IPS DF 4.7 (cell line): ENCODE results near the gene NTSR1.

Experiments used
- DNase-seq: peaks from one replicate; pipeline ENCODE4 v3.0.0-alpha.2; 2013; ENCODE audit warnings: low spot score; ENCODE audit errors: extremely low read depth

The NTSR1 gene

DNA sequence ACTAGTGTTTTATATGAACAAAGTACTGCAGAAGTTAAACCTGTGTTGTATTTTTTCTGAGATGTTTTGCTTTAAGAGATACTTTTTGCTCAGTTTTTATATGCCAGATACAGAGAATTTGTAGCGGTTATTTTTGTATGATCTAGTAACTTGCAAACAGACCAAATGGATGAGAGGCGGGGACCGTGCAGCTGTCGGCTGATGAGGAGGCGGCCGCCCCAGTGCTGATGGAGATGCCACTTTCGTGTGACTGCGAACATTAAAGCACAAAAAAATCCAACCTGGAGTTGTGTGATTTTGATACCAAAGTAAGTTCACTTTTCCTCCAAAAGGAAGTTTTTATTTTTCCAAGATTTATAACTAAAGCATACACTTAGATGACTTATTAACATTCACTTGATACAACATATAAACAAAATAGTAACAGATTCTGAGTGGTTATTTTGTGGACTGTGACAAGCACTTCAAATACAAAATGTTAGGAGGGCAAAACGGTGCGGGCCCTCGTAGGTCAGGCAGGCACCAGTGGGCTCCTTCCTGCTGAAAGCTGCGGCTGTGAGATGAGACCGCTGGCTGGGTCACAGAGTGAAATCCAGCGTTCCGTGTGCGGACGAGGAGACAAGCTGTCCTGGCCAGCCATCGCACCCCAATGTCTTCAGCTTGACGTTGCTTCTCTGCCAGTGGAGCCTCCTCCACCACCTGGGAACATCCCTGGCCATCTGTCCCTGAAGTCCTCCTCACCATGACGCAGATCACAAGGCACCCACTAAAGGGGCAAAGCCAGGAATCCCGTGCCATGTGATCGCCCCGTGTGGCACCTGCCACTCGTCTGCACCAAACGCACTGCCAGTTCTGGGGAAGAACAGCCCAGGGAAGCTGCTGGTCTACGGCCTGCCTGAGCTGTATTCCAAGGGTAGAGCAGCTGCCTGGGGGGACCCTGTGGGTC is 92.0 kb downstream of the NTSR1 start:
- DNase-seq: no peak

DNA sequence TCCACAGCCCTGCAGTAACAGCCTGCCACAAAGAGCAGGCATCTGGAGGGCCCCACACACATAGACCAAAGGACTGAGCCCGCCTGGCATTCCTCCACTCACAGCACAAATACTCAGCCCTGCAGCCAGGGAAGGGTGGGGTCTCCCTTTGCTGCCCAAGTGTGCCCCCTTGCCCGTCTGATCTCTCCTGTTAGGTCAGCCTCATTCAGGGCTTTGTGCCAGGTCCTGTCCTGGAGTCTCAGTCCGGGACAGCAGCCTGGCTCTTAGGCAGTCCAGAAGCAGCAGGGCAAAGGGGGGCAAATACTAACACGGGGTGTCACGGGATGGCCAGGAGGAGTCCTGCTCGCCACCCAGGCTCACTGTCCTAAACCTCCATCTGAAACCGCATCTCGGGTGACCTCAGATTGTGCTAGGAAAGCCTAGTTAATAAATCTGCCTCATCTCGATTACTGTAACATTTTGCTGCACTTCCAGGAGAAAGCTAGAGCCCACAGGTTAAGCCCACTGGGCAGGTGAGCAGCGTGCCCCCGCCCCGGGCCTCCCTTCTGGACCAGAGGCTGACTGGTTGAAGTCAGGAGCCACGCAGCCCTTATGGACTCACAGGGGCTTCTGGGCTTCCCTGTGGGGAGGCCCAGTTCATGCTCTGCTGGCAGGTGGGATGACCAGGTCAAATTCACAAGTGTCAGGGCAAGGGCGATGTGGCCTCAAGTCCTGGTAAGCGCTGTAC is 92.8 kb downstream of the NTSR1 start:
- DNase-seq: no peak

DNA sequence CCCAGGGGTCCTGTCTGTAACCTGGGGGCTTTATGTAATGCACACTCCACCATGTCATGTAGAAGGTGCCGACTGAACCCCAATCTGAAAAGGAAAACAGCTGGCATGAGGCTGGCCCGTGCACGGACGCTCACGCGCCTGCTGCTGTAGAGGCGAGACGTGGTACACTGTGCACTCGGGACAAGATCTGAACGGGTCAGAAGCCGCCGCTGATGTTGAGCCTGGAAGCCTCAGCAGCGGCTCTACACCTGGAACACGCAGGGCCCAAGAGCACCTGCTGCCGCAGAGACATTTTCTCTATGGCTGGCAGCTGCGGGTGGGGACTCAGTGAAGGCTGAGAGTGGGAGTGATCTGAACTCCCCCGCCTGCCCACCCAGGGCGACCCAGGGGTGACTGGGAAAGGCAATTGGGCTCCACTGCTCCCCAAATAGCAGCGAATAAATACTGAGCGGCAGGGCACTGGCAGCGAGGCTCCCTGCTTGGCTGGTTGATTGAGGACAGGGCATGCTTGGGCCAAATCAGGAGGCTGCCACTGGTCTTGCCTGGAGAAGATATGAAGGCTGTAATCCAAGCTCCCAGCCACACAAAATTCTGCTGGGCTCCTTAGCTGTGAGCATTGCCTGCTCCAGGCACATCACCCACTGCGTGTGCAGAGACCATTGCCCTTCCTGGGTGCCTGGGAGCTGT is 93.5 kb downstream of the NTSR1 start:
- no peak for DNase-seq

DNA sequence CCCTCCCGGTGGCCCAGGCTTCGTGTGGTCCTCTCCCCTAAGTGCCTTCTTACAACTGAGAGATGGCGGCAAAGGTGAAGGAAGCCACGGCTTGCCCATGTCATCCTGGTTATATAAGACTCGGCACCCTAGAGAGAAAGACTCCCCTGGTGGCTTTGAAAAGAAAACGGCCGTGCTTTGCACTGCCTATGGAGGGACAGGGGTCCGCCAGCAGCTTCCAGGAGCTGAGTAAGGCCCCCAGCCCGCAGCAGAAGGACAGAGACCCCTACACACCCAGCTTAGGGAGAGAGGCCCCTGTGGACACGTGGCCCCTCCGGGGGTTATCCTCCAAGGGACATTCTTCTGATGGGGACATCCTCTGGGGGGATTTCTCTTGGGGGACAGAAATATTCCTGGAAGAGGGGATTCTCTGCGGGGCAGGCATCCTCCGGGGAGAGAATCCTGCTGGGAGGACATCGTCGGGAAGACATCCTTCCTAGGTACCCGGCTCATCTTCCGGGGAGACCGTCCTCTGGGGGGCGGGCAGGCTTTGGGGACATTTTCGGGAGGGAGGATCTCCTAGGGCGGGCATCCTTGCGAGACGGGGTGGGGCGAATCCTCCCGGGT is 95.5 kb downstream of the NTSR1 start:
- no peak for DNase-seq

DNA sequence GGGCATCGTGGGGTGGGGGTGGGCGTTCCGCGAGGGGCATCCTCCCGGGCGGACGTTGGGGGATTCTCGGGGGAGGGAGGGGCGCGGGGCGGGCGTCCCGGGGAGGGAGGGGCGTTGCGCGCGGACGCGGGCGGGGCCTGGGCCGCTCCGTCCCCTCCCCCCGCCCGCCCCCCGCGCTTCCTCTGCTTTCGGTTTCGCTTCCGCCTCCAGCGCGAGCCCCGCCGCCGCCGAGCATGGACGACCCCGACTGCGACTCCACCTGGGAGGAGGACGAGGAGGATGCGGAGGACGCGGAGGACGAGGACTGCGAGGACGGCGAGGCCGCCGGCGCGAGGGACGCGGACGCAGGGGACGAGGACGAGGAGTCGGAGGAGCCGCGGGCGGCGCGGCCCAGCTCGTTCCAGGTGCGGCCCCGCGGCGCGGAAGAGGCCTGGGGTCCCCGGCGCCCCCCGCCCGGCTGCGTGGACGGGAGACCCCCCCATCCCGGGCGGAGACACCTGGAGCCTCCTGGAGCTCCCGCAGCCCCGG is 96.1 kb downstream of the NTSR1 start, which contains the start of gene OGFR:
Gene OGFR, plus strand, starts transcription at position 209 of the 528 bp plus-strand sequence. Its CDS starts 25 bp downstream, at position 234.
- no peak for DNase-seq

DNA sequence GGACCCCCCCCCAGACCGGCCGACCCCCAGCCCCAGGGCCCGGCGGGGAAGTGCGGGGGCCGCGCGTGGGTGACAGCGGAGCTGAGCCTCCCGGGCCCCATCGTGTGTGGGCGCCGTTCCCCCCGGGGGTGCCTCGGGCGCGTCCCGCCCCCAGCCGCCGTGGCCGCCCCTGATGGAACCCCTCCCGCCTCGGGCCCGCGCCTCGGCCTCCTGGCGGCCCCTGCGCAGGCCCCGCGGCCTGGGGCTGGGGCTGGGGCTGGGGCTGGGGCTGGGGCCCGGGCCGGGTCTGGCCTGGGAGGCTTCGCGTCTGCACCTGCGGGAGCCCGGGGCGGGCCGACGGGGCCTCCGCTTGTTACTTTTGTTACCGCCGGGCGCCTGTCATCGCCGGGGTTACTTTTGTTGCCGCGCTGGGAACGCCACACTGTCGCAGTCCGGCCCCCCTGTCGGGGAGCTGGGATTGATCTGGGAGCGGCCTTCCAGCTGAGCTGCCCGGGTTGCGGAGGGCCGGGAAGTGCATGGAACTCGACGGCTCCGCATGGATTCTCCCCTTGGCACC is 96.6 kb downstream of the NTSR1 start:
- DNase-seq: no peak

DNA sequence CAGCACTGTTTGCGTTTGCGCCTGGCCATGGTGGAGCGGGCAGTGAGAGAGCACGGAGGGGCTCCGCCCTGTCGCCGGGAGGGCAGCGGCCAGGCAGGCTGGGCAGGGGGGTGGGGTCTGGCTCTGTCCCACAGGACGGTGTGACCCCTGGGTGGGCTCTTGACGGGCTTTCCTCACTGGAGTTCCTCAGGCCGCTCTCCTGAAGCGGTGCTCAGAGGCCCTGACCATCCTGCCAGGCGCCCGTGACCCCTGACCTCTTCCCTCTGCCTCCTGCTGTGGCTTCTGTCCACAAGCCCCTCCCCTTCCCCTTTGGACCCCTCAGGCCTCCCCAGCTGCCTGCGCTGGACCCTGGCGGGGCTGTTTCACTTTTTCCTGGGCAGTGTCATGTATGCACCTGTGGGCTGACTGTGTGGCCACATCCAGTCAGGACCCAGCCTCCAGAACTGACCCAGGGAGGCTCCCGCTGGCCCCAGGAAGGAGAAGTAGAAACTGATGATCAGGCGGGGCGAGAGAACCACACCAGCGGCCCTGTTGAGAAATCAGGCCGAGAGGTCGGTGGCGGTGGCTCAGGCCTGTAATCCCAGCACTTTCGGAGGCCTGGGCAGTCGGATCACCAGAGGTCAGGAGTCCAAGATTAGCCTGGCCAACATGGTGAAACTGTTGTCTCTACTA is 97.2 kb downstream of the NTSR1 start:
- no peak for DNase-seq

DNA sequence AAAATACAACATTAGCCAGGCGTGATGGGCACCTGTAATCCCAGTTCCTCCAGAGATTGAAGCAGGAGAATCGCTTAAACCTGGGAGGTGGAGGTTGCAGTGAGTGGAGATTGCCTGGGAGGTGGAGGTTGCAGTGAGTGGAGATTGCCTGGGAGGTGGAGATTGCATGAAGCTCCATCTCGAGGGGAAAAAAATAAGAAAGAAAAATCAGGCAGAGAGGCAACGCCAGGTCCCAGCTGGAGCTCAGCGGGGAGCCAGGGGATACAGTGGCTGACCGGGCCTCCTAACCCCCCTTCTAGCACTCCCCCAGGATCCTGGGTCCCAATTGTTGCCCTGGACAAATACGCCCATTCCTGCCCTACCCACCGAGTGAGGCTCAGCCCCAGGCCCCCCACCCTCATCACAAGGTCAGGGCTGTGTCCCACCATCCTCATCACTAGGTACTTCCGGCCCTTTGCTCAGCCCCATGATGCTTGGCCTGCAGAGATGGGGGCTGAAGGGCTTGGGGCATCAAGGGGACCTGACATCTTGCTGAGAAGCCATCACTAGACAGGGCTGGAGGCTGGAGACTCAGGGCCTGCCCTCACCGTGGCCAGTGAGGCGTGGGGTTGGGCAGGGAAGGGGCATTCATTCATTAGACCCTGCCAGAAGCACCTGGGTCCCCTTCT is 97.9 kb downstream of the NTSR1 start:
- DNase-seq: no peak

DNA sequence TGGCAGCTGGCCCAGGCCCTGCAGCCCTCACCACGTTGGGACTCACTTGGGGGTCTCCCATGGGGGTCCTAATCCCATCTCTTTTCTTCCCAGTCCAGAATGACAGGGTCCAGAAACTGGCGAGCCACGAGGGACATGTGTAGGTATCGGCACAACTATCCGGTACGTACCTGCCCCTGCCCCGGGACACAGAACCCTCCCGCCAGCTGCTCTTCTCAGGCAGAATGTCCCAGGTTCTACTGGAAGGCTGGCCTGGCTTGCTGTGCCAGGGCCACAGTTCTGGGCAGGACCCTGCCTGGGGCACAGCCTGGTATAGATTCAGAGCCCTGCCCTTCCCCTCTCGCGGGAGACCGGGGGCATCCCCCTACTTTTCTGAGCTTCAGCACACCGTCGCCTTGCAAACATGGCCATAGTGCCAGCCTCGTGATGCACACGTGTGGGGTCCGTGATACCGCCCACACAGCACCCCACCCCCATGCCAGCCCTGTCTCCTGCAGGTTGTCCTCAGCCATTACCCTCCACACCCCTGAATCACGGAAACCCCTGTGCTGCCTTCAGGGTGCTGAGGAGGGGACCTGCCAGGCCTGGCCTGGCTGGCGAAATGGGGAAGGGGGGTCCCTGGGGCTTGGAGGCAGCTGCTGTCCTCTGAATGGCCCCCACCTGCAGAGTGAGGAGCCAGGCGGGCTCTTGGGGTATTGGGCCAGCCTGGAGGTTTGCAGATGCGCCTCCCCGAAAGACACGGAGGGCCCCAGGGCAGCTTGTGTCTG is 99.0 kb downstream of the NTSR1 start:
- DNase-seq: no peak

DNA sequence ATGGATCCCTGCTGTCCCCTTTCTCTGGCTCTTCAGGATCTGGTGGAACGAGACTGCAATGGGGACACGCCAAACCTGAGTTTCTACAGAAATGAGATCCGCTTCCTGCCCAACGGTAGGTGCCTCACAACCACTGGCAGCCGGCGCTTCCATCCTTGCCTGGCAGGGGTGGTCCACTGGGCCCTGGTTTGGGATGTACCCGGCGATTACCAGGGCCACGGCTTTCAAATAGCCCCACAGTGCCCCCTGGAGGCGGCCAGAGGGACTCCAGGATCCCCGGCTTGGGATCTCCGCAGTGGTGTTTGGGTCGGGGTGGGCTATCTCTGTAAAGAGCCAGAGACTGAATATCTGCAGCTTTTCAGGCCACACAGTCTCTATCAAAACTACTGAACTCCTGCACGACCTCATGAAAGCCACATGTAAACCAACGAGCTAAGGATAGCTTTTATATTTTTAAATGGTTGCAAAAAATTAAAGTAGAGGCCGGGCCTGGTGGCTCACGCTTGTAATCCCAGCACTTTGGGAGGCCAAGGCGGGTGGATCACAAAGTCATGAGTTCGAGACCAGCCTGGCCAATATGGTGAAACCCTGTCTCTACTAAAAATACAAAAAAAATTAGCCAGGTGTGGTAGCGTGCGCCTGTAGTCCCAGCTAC is 99.7 kb downstream of the NTSR1 start:
- no peak for DNase-seq

DNA sequence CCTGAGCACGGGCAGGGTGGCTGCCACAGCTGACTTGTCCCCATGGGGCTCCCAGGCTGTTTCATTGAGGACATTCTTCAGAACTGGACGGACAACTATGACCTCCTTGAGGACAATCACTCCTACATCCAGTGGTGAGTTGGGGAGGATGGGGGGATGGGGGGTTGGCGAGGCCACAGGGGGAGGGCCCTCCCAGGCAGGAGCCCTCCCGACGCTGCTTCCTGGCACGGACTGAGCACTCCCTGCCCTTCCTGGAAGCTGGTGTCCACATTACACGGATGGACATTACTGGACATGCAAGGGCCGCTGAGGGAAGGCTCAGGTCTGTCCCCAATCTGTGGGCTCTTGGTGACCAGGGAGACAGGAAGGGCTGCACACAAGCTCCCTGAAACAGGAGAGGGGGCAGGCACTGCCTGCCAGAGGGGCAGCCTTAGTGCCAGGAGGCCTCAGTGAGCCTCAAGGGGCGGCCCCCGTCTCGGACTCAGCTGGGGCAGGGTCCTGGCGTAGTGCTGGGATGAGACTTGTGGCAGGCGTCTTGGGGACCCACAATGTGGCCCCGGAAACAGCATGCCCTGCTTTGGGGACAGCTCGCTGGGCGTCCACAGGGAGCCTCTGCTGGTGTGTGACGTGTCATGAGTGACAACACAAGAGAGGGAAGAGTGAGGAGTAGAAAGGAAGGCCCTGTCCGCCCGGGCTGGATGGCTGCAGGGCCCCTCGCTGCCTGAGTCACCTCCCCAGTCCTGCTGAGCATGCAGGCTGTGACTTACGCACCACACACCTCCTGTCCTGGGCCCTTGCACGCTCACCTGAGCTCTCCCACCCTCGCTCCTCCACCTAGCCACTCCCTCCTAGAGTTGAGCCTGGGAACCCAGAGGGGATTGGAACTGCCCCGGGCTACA is 101.1 kb downstream of the NTSR1 start:
- no peak for DNase-seq

DNA sequence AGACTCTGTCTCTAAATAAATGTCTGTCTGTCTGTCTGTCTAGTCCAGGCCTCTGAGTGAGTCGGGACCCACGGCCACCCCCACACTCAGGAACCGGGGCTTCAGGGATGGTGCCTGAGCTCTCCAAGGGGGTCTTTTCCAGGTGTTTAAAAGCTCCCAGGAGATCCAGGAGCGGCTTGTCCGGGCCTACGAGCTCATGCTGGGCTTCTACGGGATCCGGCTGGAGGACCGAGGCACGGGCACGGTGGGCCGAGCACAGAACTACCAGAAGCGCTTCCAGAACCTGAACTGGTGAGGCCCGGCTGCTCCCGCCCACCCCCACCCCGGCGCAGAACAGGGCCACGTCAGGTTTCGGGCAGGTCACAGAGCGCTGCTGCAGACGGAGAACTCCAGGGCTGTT is 102.7 kb downstream of the NTSR1 start:
- DNase-seq: no peak

DNA sequence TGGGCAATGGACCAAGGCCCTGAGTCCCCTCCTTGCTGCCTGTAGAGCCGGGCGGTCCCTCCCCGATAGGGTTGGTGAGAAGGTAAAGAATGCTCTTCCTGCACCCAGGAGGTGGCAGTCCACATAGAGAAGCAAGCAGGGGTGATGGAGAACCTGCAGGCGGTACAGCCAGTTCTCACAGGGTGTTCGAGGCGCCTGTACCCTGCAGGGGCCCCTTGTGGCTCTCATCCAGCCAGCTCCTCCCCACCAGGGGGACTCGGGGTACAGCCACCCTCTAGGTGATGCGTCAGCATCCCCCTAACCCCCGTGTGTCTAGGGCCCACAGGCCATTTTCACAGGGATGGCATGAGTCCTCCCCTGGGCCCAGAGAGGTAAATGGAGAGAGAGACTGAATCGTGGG is 103.1 kb downstream of the NTSR1 start:
- no peak for DNase-seq
